SKM-1 (cell line): ENCODE measurements around the gene SSBP2.
"Not testable (repeated sequence)": the region's sequence is repeated elsewhere in the genome, so short reads cannot be mapped to it uniquely, and the experiment has no call there.

ENCODE experiments used
- DNase-seq: peaks from one replicate; lab custom pipeline; 2025; ENCODE audit not compliant: unreplicated experiment; lab: John Stamatoyannopoulos, UW

The SSBP2 gene

GRCh38 chr5:81450940-81451339 is 300.0 kb downstream of the SSBP2 start:
- DNase-seq: no peak

- no peak for DNase-seq
These were observed 315.9 kb downstream of the SSBP2 start for GRCh38 chr5:81435023-81435422.

GRCh38 chr5:81429985-81430384 is 320.9 kb downstream of the SSBP2 start:
- DNase-seq: no peak

- no peak for DNase-seq
These were observed 321.5 kb downstream of the SSBP2 start for GRCh38 chr5:81429363-81429762.

- DNase-seq: no peak
These were observed 322.0 kb downstream of the SSBP2 start for GRCh38 chr5:81428861-81429260.

- no peak for DNase-seq
These were observed 322.5 kb downstream of the SSBP2 start for GRCh38 chr5:81428446-81428845.

- no peak for DNase-seq
These were observed 323.3 kb downstream of the SSBP2 start for GRCh38 chr5:81427566-81427965.

- no peak for DNase-seq
These were observed 324.4 kb downstream of the SSBP2 start for GRCh38 chr5:81426359-81427030.

GRCh38 chr5:81425569-81425968 is 325.3 kb downstream of the SSBP2 start:
- DNase-seq: no peak

- DNase-seq: no peak
These were observed 326.2 kb downstream of the SSBP2 start for GRCh38 chr5:81424728-81425127.

GRCh38 chr5:81422671-81423070 is 328.2 kb downstream of the SSBP2 start:
- DNase-seq: no peak

GRCh38 chr5:81420039-81420667 is 330.7 kb downstream of the SSBP2 start:
- DNase-seq: no peak

GRCh38 chr5:81418606-81419005 is 332.3 kb downstream of the SSBP2 start:
- DNase-seq: no peak

GRCh38 chr5:81417052-81417451 is 333.8 kb downstream of the SSBP2 start:
- no peak for DNase-seq

- no peak for DNase-seq
These were observed 341.0 kb downstream of the SSBP2 start for GRCh38 chr5:81409896-81410295.

- no peak for DNase-seq
These were observed 341.5 kb downstream of the SSBP2 start for GRCh38 chr5:81409361-81409760.

GRCh38 chr5:81408496-81408895 is 342.4 kb downstream of the SSBP2 start:
- DNase-seq: no peak

GRCh38 chr5:81407811-81408210 is 343.1 kb downstream of the SSBP2 start:
- DNase-seq: not testable (repeated sequence)

GRCh38 chr5:81405126-81405891 is 345.6 kb downstream of the SSBP2 start:
- no peak for DNase-seq

- DNase-seq: no peak
These were observed 348.5 kb downstream of the SSBP2 start for GRCh38 chr5:81402192-81402930.

- DNase-seq: no peak
These were observed 349.6 kb downstream of the SSBP2 start for GRCh38 chr5:81401266-81401665.
